Parathyroid adenoma (tissue), 2 donors: Measurements from ENCODE around the gene BCL2A1.
"Not testable (repeated sequence)": the region's sequence is repeated elsewhere in the genome, so short reads cannot be mapped to it uniquely, and the experiment has no call there.

Experiments
- H2AFZ ChIP-seq: fragments of 300-600 bp; sonication (generic); one replicate; pipeline ENCODE4 v1.7.0; 2017; ENCODE audit warnings: antibody characterized with exemption, mild to moderate bottlenecking
- H3K27ac ChIP-seq: fragments of 300-600 bp; sonication (generic); one replicate; pipeline ENCODE4 v1.7.0; 2017
- H3K27me3 ChIP-seq: fragments of 300-600 bp; sonication (generic); one replicate; pipeline ENCODE4 v1.7.0; 2017; ENCODE audit warnings: low read length; ENCODE audit not compliant: control insufficient read depth, insufficient read depth
- H3K36me3 ChIP-seq: fragments of 300-600 bp; sonication (generic); one replicate; pipeline ENCODE4 v1.7.0; 2017; ENCODE audit warnings: low read length; ENCODE audit not compliant: control insufficient read depth, insufficient read depth
- H3K4me1 ChIP-seq: fragments of 300-600 bp; sonication (generic); one replicate; pipeline ENCODE4 v1.7.0; 2017; ENCODE audit warnings: control low read depth
- H3K4me2 ChIP-seq: fragments of 300-600 bp; sonication (generic); one replicate; pipeline ENCODE4 v1.7.0; 2017; ENCODE audit warnings: low read length
- H3K4me3 ChIP-seq: fragments of 300-600 bp; sonication (generic); one replicate; pipeline ENCODE4 v1.7.0; 2017; ENCODE audit warnings: low read depth, low read length
- H3K79me2 ChIP-seq: fragments of 300-600 bp; sonication (generic); one replicate; pipeline ENCODE4 v1.7.0; 2017; ENCODE audit warnings: control low read depth
- H3K9ac ChIP-seq: fragments of 300-600 bp; sonication (generic); one replicate; pipeline ENCODE4 v1.7.0; 2017; ENCODE audit warnings: mild to moderate bottlenecking
- H3K9me3 ChIP-seq: fragments of 300-600 bp; sonication (generic); one replicate; pipeline ENCODE4 v1.7.0; 2017; ENCODE audit warnings: low read length; ENCODE audit not compliant: control insufficient read depth
- CTCF ChIP-seq: fragments of 300-600 bp; sonication (generic); IDR thresholded peaks from one replicate; pipeline ENCODE4 v1.7.0; 2017; ENCODE audit warnings: antibody characterized with exemption, mild to moderate bottlenecking
- donor health status: primary hyperparathyroidism.

BCL2A1 gene

GRCh38 chr15:79938143-79938542 is 32.9 kb downstream of the BCL2A1 start:
- no peaks in the 10 kb centered on the region for H3K4me1 ChIP-seq
- H3K27me3 ChIP-seq: no peaks in the 10 kb centered on the region
- H3K79me2 ChIP-seq: no peaks in the 10 kb centered on the region
- no peak for TF ChIP-seq CTCF
- H3K9ac ChIP-seq: no peak overlapping the region
- H2AFZ ChIP-seq: no peak overlapping the region
- no peak overlapping the region for H3K4me3 ChIP-seq
- no peak overlapping the region for H3K4me2 ChIP-seq
- H3K27ac ChIP-seq: no peak overlapping the region
- no peaks in the 10 kb centered on the region for H3K9me3 ChIP-seq
- no peaks in the 10 kb centered on the region for H3K36me3 ChIP-seq

GRCh38 chr15:79935556-79936201 is 35.3 kb downstream of the BCL2A1 start:
- not testable (repeated sequence) for H3K9me3 ChIP-seq, H3K36me3 ChIP-seq, H3K9ac ChIP-seq, H3K27me3 ChIP-seq, H3K4me2 ChIP-seq, H3K4me1 ChIP-seq, H3K27ac ChIP-seq, H2AFZ ChIP-seq, H3K4me3 ChIP-seq, H3K79me2 ChIP-seq

GRCh38 chr15:79933231-79933630 is 37.8 kb downstream of the BCL2A1 start:
- no peak for TF ChIP-seq CTCF
- no peak overlapping the region for H2AFZ ChIP-seq
- H3K4me1 ChIP-seq: no peaks in the 10 kb centered on the region
- no peak overlapping the region for H3K9ac ChIP-seq
- H3K27me3 ChIP-seq: no peaks in the 10 kb centered on the region
- H3K36me3 ChIP-seq: no peaks in the 10 kb centered on the region
- no peaks in the 10 kb centered on the region for H3K79me2 ChIP-seq
- no peak overlapping the region for H3K4me2 ChIP-seq
- H3K9me3 ChIP-seq: no peaks in the 10 kb centered on the region
- no peak overlapping the region for H3K27ac ChIP-seq
- H3K4me3 ChIP-seq: no peak overlapping the region

- no peak overlapping the region for H2AFZ ChIP-seq
- no peaks in the 10 kb centered on the region for H3K79me2 ChIP-seq
- no peak overlapping the region for H3K27ac ChIP-seq
- H3K9ac ChIP-seq: no peak overlapping the region
- H3K9me3 ChIP-seq: no peaks in the 10 kb centered on the region
- H3K27me3 ChIP-seq: no peaks in the 10 kb centered on the region
- TF ChIP-seq CTCF: no peak
- H3K4me2 ChIP-seq: no peak overlapping the region
- H3K4me1 ChIP-seq: no peaks in the 10 kb centered on the region
- no peaks in the 10 kb centered on the region for H3K36me3 ChIP-seq
- H3K4me3 ChIP-seq: no peak overlapping the region
Measured at GRCh38 chr15:79932447-79932846, 38.5 kb downstream of the BCL2A1 start.

- no peaks in the 10 kb centered on the region for H3K79me2 ChIP-seq
- H3K9me3 ChIP-seq: no peaks in the 10 kb centered on the region
- no peak overlapping the region for H3K4me2 ChIP-seq
- no peak overlapping the region for H3K4me3 ChIP-seq
- no peak overlapping the region for H3K27ac ChIP-seq
- no peak overlapping the region for H3K9ac ChIP-seq
- no peak for TF ChIP-seq CTCF
- H2AFZ ChIP-seq: no peak overlapping the region
- H3K27me3 ChIP-seq: no peaks in the 10 kb centered on the region
- no peaks in the 10 kb centered on the region for H3K4me1 ChIP-seq
- H3K36me3 ChIP-seq: no peaks in the 10 kb centered on the region
Measured at GRCh38 chr15:79930516-79930915, 40.5 kb downstream of the BCL2A1 start.
